HepG2 (cell line): Measurements from ENCODE around the gene ADCY10.

Experiments
- ATF6 ChIP-seq: sonication (generic); formaldehyde crosslinking; conservative IDR thresholded peaks from 2 replicates; pipeline ENCODE4 v1.4.0; 2020; ENCODE audit warnings: missing genetic modification reagents
- CTCF ChIP-seq: sonication (generic); formaldehyde crosslinking; IDR thresholded peaks from 2 replicates; pipeline ENCODE4 v1.5.0; 2020; ENCODE audit warnings: mild to moderate bottlenecking, missing genetic modification reagents, moderate library complexity
- EP300 ChIP-seq, 3 experiments: sonication (generic) in 1 of 3; formaldehyde crosslinking in 1 of 3; IDR thresholded peaks; 2 replicates each; pipeline versions ENCODE4 v1.5.1 to v1.6.1; 2011 to 2020; ENCODE audit warnings: low read depth in 2 of 3, low read length in 2 of 3, borderline replicate concordance in 1 of 3, improper control_type of control experiment in 1 of 3, mild to moderate bottlenecking in 1 of 3, missing genetic modification reagents in 1 of 3, moderate library complexity in 1 of 3
- MTA3 ChIP-seq: sonication (generic); formaldehyde crosslinking; IDR thresholded peaks from 2 replicates; pipeline ENCODE4 v1.4.0; 2020; ENCODE audit warnings: missing genetic modification reagents
- NFYB ChIP-seq: sonication (generic); formaldehyde crosslinking; IDR thresholded peaks from 2 replicates; pipeline ENCODE4 v1.4.0; 2020; ENCODE audit warnings: missing genetic modification reagents
- NRL ChIP-seq: sonication (generic); formaldehyde crosslinking; IDR thresholded peaks from 2 replicates; pipeline ENCODE4 v1.5.0; 2020; ENCODE audit warnings: missing genetic modification reagents, mild to moderate bottlenecking, moderate library complexity, borderline replicate concordance
- PATZ1 ChIP-seq: sonication (generic); formaldehyde crosslinking; IDR thresholded peaks from 2 replicates; pipeline ENCODE4 v1.4.0; 2020; ENCODE audit warnings: missing genetic modification reagents
- REST ChIP-seq, 2 experiments: IDR thresholded peaks; 2 replicates each; pipeline ENCODE4 v1.6.1; 2011 to 2012; ENCODE audit warnings: low read length in 2 of 2, borderline replicate concordance in 1 of 2, low read depth in 1 of 2, mild to moderate bottlenecking in 1 of 2, moderate library complexity in 1 of 2
- TCF7L2 ChIP-seq: IDR thresholded peaks from 2 replicates; pipeline ENCODE4 v1.6.1; 2011; ENCODE audit warnings: mild to moderate bottlenecking, low read depth, low read length, moderate library complexity
- ZNF230 ChIP-seq: sonication (generic); formaldehyde crosslinking; IDR thresholded peaks from 2 replicates; pipeline ENCODE4 v1.4.0; 2020; ENCODE audit warnings: mild to moderate bottlenecking, missing genetic modification reagents
- ZNF556 ChIP-seq: sonication (generic); formaldehyde crosslinking; IDR thresholded peaks from 2 replicates; pipeline ENCODE4 v1.4.0; 2020; ENCODE audit warnings: mild to moderate bottlenecking, missing genetic modification reagents, borderline replicate concordance
- ZNF776 ChIP-seq: sonication (generic); formaldehyde crosslinking; IDR thresholded peaks from 2 replicates; pipeline ENCODE4 v1.4.0; 2020; ENCODE audit warnings: mild to moderate bottlenecking, missing genetic modification reagents
- ZNF777 ChIP-seq: sonication (generic); formaldehyde crosslinking; IDR thresholded peaks from 2 replicates; pipeline ENCODE4 v1.4.0; 2020; ENCODE audit warnings: missing genetic modification reagents

GRCh38 chr1:167912294-167912693 is 1.6 kb downstream of the ADCY10 start:
- TF ChIP-seq CTCF: no peak
- no peak for TF ChIP-seq EP300 (IDR thresholded peaks at IDR 0.05; ENCODE audit: low read depth in 2 of 2, low read length in 2 of 2)
- no peak for TF ChIP-seq EP300 (CRISPR knock-in tag; IDR thresholded peaks at IDR 0.05; ENCODE audit: borderline replicate concordance)
- TF ChIP-seq ATF6 (CRISPR knock-in tag): no peak
- TF ChIP-seq REST (IDR thresholded peaks at IDR 0.05; ENCODE audit: borderline replicate concordance in 1 of 2, low read depth in 1 of 2, low read length in 2 of 2): no peak
- TF ChIP-seq ZNF556 (CRISPR knock-in tag): no peak
- no peak for TF ChIP-seq NFYB (CRISPR knock-in tag)
- TF ChIP-seq ZNF776 (CRISPR knock-in tag): no peak
- TF ChIP-seq NRL (CRISPR knock-in tag): no peak
- no peak for TF ChIP-seq MTA3 (CRISPR knock-in tag)
- TF ChIP-seq PATZ1: no peak
- no peak for TF ChIP-seq TCF7L2
- no peak for TF ChIP-seq ZNF777 (CRISPR knock-in tag)
- no peak for TF ChIP-seq ZNF230 (CRISPR knock-in tag)
